CD4-positive, alpha-beta T cell treated with Interferon gamma for 1 hour (primary cell): ENCODE measurements around the gene FOXO4.

Experiments used
- DNase-seq: peaks from one replicate; pipeline ENCODE4 v3.0.0-alpha.2; 2020

FOXO4 gene

GRCh38 chrX:71144651-71145050, 49.0 kb downstream of the FOXO4 start, which contains the start of gene NLGN3:
TSS of gene NLGN3 (plus strand) at chrX:71144841. CDS start at chrX:71147750, 2,909 bp downstream.
- DNase-seq = no peak

GRCh38 chrX:71147496-71148277, 52.0 kb downstream of the FOXO4 start:
- no peak for DNase-seq

- DNase-seq = no peak
These were observed 52.6 kb downstream of the FOXO4 start for GRCh38 chrX:71148278-71148663.

- no peak for DNase-seq
These were observed 55.7 kb downstream of the FOXO4 start for GRCh38 chrX:71151366-71151765.
